OCI-LY1 (cell line): Measurements from ENCODE around the gene BPTF.

ENCODE experiments used
- EZH2 ChIP-seq: fragments of 200-600 bp; sonication (generic), shearing (Covaris generic); IDR thresholded peaks from 2 replicates; pipeline ENCODE4 v1.8.0; 2017; ENCODE audit warnings: borderline replicate concordance, mixed run types, mild to moderate bottlenecking, antibody characterized with exemption, low read length, moderate library complexity, mixed read lengths
- TF ChIP-seq, protein P1 (sequence below): fragments of 200-600 bp; sonication (generic), shearing (Covaris generic); IDR thresholded peaks from 2 replicates; pipeline ENCODE4 v1.5.1; 2017; ENCODE audit warnings: mild to moderate bottlenecking, antibody characterized with exemption, low read length, moderate library complexity, mixed read lengths

DNA sequence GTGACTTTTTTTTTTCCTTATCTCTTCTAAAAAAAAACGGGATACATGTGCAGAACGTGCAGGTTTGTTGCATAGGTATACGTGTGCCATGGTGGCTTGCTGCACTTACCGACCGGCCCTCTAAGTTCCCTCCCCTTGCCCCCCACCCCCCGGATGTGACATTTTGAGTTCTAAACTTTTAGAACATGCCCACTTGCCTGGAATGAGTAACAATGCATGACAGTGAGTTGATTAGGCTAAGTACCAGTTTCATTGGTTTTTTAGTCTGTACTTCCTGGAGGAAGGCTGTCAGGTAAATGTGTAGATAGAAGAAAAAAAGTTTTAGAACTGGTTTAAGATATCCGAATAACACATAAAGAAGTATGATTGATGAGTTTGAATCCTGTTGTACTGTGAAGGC lies 4.0 kb downstream of the BPTF start:
- TF ChIP-seq, protein P1, sequence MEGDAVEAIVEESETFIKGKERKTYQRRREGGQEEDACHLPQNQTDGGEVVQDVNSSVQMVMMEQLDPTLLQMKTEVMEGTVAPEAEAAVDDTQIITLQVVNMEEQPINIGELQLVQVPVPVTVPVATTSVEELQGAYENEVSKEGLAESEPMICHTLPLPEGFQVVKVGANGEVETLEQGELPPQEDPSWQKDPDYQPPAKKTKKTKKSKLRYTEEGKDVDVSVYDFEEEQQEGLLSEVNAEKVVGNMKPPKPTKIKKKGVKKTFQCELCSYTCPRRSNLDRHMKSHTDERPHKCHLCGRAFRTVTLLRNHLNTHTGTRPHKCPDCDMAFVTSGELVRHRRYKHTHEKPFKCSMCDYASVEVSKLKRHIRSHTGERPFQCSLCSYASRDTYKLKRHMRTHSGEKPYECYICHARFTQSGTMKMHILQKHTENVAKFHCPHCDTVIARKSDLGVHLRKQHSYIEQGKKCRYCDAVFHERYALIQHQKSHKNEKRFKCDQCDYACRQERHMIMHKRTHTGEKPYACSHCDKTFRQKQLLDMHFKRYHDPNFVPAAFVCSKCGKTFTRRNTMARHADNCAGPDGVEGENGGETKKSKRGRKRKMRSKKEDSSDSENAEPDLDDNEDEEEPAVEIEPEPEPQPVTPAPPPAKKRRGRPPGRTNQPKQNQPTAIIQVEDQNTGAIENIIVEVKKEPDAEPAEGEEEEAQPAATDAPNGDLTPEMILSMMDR = no peak
- TF ChIP-seq EZH2 = no peak
